HG02571 (cell line): ENCODE measurements around the gene KRTAP1-5.
"Not testable (repeated sequence)": the region's sequence is repeated elsewhere in the genome, so short reads cannot be mapped to it uniquely, and the experiment has no call there.

Experiments used
- ATAC-seq: cut with Tn5 transposase; IDR thresholded peaks from one replicate; pipeline ENCODE4 v1.9.1; 2021; ENCODE audit warnings: mild to moderate bottlenecking, moderate library complexity; ENCODE audit not compliant: unreplicated experiment

The KRTAP1-5 gene

DNA sequence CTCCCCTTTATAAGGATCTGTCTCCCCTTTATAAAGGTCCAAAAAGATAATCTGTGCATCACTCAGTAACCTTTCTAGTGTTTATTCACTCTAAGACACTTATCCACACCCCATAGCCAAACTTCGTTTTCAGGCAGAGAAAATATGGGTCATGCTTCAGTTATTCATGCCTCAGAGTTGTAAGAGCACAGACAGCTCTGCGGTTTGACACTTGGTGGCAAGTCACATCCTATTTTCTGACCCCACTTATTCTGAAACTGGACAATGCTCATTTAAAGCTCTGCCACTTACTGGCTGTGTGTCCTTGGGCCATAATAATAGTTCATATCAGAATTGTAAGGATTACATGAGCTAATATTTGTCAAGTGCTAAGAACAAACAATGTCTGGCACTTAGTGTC lies 22.1 kb upstream of the KRTAP1-5 start:
- ATAC-seq: no peak

- ATAC-seq: no peak
These were observed 21.4 kb upstream of the KRTAP1-5 start for GRCh38 chr17:41048441-41048840.

GRCh38 chr17:41046735-41047465 lies 19.9 kb upstream of the KRTAP1-5 start, which contains the start of gene KRTAP2-1:
Gene KRTAP2-1, minus strand, starts transcription at chr17:41047316. Its CDS starts 49 bp downstream, at chr17:41047267.
- not testable (repeated sequence) for ATAC-seq

- ATAC-seq: no peak
These were observed 15.9 kb upstream of the KRTAP1-5 start for GRCh38 chr17:41042953-41043352.

GRCh38 chr17:41040783-41041571 lies 14.0 kb upstream of the KRTAP1-5 start, which contains the start of gene KRTAP1-1:
Gene KRTAP1-1, minus strand, starts transcription at chr17:41041450. Its CDS starts 53 bp downstream, at chr17:41041397.
- ATAC-seq: not testable (repeated sequence)

- ATAC-seq: no peak
These were observed 10.9 kb upstream of the KRTAP1-5 start for GRCh38 chr17:41037853-41038350.

GRCh38 chr17:41034346-41034935 lies 7.4 kb upstream of the KRTAP1-5 start, which contains the start of gene KRTAP1-3:
Gene KRTAP1-3, minus strand, starts transcription at chr17:41034874. Its CDS starts 53 bp downstream, at chr17:41034821.
- not testable (repeated sequence) for ATAC-seq

DNA sequence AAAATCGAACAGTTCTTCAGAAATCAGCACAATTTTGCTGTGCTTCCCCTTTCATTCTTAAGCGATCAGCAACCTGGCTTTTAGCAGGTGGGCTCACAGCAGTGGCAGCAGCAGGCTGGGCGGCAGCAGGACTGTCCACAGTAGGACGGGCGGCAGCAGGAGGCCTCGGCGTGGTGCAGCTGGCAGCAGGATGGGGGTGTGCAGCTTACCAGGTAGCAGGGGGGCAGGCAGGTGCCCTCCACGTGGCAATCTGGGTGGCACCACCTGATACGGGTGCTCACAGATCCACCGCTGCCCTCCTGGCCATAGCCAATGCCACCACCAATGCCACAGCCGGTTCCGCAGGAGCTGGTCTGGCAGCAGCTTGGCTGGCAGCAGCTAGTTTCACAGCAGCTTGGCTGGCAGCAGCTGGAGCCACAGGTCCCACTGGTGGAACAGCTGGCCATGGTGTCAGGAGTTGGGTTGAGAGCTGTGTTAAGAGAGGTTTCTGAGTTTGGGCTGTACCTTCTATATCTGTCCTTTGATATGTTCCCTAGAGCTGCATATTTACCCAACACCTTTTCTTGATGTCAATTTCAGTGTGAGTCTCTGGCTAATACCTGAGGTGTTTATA lies 2.7 kb upstream of the KRTAP1-5 start, which contains the start of gene KRTAP1-4:
TSS of gene KRTAP1-4 (minus strand) at position 563 of the 613 bp plus-strand sequence. CDS start at position 446, 117 bp downstream.
- ATAC-seq: no peak

- ATAC-seq: no peak
These were observed 2.3 kb downstream of the KRTAP1-5 start for GRCh38 chr17:41024697-41025096.

DNA sequence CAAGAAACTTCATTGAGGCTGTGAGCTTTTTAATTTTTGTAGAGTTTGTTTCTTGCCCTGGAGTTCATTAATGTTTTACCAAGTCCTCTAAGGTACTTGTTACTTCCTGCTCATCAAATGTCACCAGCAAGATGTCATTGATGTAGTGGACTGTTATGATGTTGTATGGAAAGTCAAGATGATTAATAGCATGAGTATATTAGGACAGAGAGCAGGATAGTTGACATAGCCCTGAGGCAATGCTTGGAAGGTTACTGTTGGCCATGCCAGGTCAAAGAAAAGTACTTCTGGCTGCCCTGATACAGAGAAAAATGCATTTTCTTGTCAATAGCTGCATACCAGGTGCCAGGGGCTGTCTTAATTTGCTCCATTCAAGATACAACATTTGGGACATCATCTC lies 6.7 kb downstream of the KRTAP1-5 start:
- ATAC-seq: no peak

GRCh38 chr17:41019415-41019814 lies 7.6 kb downstream of the KRTAP1-5 start:
- ATAC-seq: no peak

DNA sequence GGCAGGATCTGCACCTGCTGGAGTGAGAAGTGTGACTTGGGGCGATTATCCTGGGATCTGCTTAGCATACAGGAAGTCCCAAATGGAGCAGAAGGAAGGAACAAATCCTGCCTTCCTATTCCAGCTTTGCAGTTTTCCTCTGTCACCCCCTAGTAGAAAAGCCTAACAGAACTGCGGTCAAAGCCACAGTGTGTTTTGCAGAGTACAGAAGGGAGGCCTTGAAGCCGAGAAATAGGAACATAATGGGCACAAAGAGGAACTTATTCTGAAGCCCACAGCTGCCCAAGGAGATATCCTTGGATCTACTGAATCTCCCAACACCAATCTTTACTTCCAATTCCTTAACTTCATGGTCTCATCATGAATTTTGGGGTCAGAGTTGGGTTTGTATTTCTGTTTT lies 8.5 kb downstream of the KRTAP1-5 start:
- ATAC-seq: no peak

DNA sequence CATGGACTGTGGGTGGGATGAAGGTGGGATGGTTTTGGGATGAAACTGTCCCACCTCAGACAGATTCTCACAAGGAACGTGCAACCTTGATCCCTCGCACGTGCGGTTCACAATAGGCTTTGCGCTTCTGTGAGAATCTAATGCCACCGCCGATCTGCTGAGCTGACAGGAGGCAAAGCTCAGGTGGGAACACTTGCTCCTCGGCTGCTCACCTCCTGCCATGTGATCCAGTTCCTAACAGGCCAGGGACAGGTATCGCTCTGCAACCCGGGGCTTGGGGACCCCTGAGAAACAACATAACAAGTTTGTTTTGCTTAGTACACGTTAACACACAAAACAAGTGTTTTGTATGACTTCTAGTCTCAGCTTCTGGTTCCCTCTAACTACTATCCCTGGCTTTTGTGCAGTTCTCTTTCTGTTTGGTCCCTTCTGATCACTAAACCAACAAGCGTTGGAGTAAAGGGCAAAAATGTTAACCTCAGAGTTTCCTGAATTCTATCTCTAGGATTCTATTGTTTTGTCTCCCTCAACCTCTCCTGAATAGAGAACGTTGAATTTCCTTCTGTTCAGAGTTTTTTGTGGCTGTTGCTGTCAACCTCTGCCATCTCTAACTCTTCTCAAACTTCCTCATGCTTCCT lies 10.3 kb downstream of the KRTAP1-5 start:
- ATAC-seq: no peak

DNA sequence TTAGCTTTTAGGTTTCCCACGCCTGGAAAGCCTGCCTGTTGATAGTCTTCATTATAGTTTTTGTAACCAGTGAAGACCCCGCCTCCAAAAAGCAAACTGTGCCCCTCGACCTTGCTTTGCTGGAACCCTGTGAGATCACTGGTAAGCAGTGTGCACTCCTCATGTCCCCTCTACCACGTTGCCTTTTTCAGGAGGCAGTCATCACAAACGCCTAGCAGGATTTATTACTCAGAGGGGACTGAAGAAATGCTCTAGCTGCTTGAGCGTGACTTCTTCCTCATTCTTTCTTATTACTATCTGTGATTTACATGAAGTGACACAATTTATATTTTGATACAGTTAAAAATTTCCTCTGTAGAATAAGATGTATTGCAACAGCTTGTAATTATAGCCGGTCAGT lies 11.6 kb downstream of the KRTAP1-5 start:
- ATAC-seq: no peak

GRCh38 chr17:41013606-41014005 lies 13.4 kb downstream of the KRTAP1-5 start:
- no peak for ATAC-seq

- ATAC-seq: no peak
These were observed 13.8 kb downstream of the KRTAP1-5 start for GRCh38 chr17:41013181-41013580.

DNA sequence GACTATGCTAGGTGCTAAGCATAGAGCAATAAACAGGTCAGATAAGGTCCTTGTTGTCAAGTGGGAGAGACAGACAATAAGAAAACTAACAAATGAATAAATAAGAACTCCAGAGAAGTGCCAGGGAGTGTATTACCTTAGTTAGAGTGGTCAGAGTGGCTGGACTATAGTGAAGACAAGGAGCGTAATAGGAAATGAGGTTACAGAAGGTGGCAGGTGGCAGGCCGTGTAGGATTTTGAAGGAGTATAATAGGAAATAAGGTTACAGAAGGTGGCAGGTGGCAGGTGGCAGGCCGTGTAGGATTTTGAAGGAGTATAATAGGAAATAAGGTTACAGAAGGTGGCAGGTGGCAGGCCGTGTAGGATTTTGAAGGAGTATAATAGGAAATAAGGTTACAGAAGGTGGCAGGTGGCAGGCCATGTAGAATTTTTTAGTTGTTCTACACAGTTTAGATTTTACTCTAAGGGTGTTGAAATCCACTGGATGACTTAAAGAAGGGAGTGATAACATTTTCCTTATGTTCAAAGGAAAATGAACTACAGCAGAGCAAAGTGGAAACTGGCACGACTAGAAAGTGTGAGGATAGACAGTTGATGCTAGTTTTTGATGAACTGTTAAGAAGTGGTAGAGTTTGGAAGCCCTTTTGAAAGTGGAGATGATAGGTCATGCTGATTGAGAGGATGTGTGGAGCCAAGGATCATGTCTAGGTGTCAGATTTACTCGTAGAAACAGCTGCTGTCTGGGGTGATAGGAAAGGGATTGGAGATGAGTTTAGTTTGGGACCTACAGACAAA lies 14.5 kb downstream of the KRTAP1-5 start:
- no peak for ATAC-seq

DNA sequence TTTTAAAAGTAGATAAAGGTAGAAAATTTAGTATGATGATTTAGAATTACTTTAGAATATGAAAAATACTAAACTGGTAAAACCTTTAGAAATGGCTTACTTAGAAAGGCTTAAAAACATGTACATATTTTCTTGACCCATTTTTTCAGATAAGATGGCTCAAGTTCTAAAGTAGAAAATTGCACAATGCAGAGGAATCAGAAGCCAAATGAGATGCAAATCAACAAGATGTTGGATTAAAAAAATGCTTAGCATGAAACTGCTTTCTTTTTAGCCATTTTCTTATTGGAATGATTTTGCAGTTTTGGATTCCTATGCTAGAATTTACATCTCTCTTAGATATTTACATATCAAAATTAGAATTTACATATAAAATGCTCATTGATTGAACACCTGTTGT lies 16.6 kb downstream of the KRTAP1-5 start:
- no peak for ATAC-seq

GRCh38 chr17:41009936-41010335 lies 17.1 kb downstream of the KRTAP1-5 start:
- no peak for ATAC-seq
